ENCODE measurements around the gene ADARB1. TPM values are rescaled to one million over a fixed set of nuclear protein-coding genes. Genes with fewer than 3 reads are reported as not detected.

Gene ADARB1
- total RNA-seq, 2 experiments from 2014 or later, result 27.5 to 28.6 TPM

DNA sequence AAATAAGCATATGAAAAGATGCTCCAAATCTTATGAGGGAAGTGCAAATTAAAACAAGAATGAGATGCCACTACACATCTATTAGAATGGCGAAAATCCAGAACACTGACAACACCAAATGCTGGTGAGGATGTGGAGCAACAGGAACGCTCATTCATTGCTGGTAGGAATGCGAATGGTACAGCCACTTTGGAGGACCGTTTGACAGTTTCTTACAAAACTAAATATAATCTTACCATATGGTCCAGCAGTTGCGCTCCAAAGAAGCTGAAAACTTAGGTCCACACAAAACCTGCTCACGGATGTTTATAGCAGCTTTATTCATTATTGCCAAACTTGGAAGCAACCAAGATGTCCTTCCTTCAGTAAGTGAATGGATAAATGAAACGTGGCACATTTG is 163.0 kb downstream of the ADARB1 start:
- intact Hi-C loops (cut with DNase I, micrococcal nuclease), result no loop called here
- Mint-ChIP-seq H3K4me1 (ENCODE audit: low read depth) (peaks cover under 1% of the 10 kb centered on the region), H3K27me3 (peaks cover 32% of the 10 kb centered on the region), H3K9me3 (peaks cover 2% of the 10 kb centered on the region), H3K27ac (no peak overlapping the region), H3K36me3 (ENCODE audit: low read depth) (peaks cover 8% of the 10 kb centered on the region), H3K4me3 (no peak overlapping the region)
- ChIA-PET POLR2A (no interaction called here), CTCF (no interaction called here)
- peaks cover 10% of the 10 kb centered on the region for H3K4me1 ChIP-seq (ENCODE audit: insufficient read depth, low read length)
- no peaks in the 10 kb centered on the region for H3K36me3 ChIP-seq (ENCODE audit: insufficient read depth, low read length)
- H3K9me3 ChIP-seq (ENCODE audit: control insufficient read depth in 1 of 2, insufficient read depth in 1 of 2, low read length in 2 of 2), result peaks cover 0 to 3% of the 10 kb centered on the region in 2 experiments
- ATAC-seq (ENCODE audit: poor library complexity), result no peak
- no peak overlapping the region for H3K27ac ChIP-seq (ENCODE audit: low read depth in 1 of 2, low read length in 2 of 2)
- peaks cover 11 to 15% of the 10 kb centered on the region in 2 experiments for H3K27me3 ChIP-seq (ENCODE audit: control insufficient read depth in 1 of 2, insufficient read depth in 2 of 2, low read length in 2 of 2)
- DNase-seq, result no peak
- TF ChIP-seq, protein P1, sequence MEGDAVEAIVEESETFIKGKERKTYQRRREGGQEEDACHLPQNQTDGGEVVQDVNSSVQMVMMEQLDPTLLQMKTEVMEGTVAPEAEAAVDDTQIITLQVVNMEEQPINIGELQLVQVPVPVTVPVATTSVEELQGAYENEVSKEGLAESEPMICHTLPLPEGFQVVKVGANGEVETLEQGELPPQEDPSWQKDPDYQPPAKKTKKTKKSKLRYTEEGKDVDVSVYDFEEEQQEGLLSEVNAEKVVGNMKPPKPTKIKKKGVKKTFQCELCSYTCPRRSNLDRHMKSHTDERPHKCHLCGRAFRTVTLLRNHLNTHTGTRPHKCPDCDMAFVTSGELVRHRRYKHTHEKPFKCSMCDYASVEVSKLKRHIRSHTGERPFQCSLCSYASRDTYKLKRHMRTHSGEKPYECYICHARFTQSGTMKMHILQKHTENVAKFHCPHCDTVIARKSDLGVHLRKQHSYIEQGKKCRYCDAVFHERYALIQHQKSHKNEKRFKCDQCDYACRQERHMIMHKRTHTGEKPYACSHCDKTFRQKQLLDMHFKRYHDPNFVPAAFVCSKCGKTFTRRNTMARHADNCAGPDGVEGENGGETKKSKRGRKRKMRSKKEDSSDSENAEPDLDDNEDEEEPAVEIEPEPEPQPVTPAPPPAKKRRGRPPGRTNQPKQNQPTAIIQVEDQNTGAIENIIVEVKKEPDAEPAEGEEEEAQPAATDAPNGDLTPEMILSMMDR (IDR thresholded peaks at IDR 0.05), result no peak
- H3K4me3 ChIP-seq (ENCODE audit: low read length), result no peak overlapping the region

DNA sequence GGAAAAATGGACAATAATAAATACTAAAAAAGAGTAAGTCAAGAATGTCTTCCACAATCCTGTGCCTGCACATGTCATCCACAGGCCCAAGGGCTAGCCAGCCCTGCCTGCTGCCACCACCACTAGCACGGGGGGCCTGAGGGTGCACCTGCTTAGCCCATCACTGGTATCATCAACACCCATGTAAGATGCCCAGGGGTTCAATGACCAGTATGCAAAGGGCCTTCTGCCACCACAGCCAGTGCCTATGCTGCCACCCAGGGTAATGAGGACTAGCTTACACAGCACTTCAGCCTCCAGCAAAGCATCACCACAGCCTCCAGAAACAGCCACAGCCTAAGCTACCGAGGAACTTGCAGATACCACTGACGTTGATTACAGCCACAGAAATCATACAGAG is 167.0 kb downstream of the ADARB1 start:
- no peak overlapping the region for H3K27ac ChIP-seq (ENCODE audit: low read depth in 1 of 2, low read length in 2 of 2)
- POLR2A ChIA-PET, result interaction anchor here (1.3 kb wide), 1 partner anchor 13 kb away, joined by 4 read pairs; no protein-coding TSS in a partner anchor
- intact Hi-C loops (cut with DNase I, micrococcal nuclease), result no loop called here
- TF ChIP-seq, protein P1 (IDR thresholded peaks at IDR 0.05), result no peak
- peaks cover 24% of the 10 kb centered on the region for H3K27me3 Mint-ChIP-seq
- no peak overlapping the region for H3K4me3 ChIP-seq (ENCODE audit: low read length)
- H3K4me1 ChIP-seq (ENCODE audit: insufficient read depth, low read length), result peaks cover 3% of the 10 kb centered on the region
- H3K36me3 Mint-ChIP-seq (ENCODE audit: low read depth), result peaks cover 8% of the 10 kb centered on the region
- DNase-seq, result no peak
- no peak for ATAC-seq (ENCODE audit: poor library complexity)
- H3K4me3 Mint-ChIP-seq, result no peak overlapping the region
- H3K9me3 Mint-ChIP-seq, result peaks cover 2% of the 10 kb centered on the region
- no peak overlapping the region for H3K27ac Mint-ChIP-seq
- peaks cover 0 to 2% of the 10 kb centered on the region in 2 experiments for H3K27me3 ChIP-seq (ENCODE audit: control insufficient read depth in 1 of 2, insufficient read depth in 2 of 2, low read length in 2 of 2)
- peaks cover 12 to 15% of the 10 kb centered on the region in 2 experiments for H3K9me3 ChIP-seq (ENCODE audit: control insufficient read depth in 1 of 2, insufficient read depth in 1 of 2, low read length in 2 of 2)
- H3K36me3 ChIP-seq (ENCODE audit: insufficient read depth, low read length), result no peaks in the 10 kb centered on the region
- CTCF ChIA-PET, result no interaction called here
- H3K4me1 Mint-ChIP-seq (ENCODE audit: low read depth), result no peaks in the 10 kb centered on the region

DNA sequence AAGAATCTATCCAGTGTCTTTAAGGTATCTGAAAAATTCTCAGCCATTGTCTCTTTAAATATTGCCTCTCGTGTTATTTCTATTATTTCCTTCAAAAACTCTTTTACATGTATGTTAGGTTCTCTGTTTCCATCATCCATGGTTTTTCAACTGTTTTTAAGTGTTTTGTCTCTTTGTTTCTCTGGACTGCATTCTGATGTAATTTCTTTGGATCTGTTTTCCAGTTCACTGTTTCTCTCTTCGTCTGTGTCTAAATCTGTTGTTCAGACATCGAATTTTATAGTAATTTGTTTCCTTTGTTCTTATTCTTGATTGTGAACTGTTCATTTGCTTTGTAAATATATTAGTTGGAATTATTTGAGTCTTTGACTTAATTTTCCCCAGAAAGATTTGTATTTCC is 169.2 kb downstream of the ADARB1 start:
- no peak overlapping the region for H3K27ac Mint-ChIP-seq
- CTCF ChIA-PET, result no interaction called here

More for the DNA sequence above, 169.2 kb downstream of the ADARB1 start:
- Histone ChIP-seq H3K4me1 (ENCODE audit: insufficient read depth, low read length) (no peaks in the 10 kb centered on the region), H3K36me3 (ENCODE audit: insufficient read depth, low read length) (no peaks in the 10 kb centered on the region), H3K27ac (ENCODE audit: low read depth in 1 of 2, low read length in 2 of 2) (no peak overlapping the region), H3K27me3 (ENCODE audit: control insufficient read depth in 1 of 2, insufficient read depth in 2 of 2, low read length in 2 of 2) (no peaks in the 10 kb centered on the region), H3K9me3 (ENCODE audit: control insufficient read depth in 1 of 2, insufficient read depth in 1 of 2, low read length in 2 of 2) (peaks cover 12 to 15% of the 10 kb centered on the region in 2 experiments), H3K4me3 (ENCODE audit: low read length) (no peak overlapping the region)
- H3K4me1 Mint-ChIP-seq (ENCODE audit: low read depth), result no peaks in the 10 kb centered on the region
- peaks cover 14% of the 10 kb centered on the region for H3K27me3 Mint-ChIP-seq
- POLR2A ChIA-PET, result no interaction called here
- TF ChIP-seq, protein P1 (IDR thresholded peaks at IDR 0.05), result no peak
- ATAC-seq (ENCODE audit: poor library complexity), result no peak
- H3K36me3 Mint-ChIP-seq (ENCODE audit: low read depth), result peaks cover 8% of the 10 kb centered on the region
- no peak for DNase-seq
- intact Hi-C loops (cut with DNase I, micrococcal nuclease), result no loop called here
- peaks cover 2% of the 10 kb centered on the region for H3K9me3 Mint-ChIP-seq
- no peak overlapping the region for H3K4me3 Mint-ChIP-seq

Data from CD4-positive, alpha-beta T cell (primary cell).